ENCODE results near the gene RAP1GAP2.

- TF ChIP-seq CTCF (tag by site-specific recombination; IDR thresholded peaks at IDR 0.05) (no peak), ZNF324 (tag by site-specific recombination; IDR thresholded peaks at IDR 0.05) (no peak), ZNF302 (tag by site-specific recombination; IDR thresholded peaks at IDR 0.05; ENCODE audit: low read depth) (no peak), ZNF274 (IDR thresholded peaks at IDR 0.05; ENCODE audit: low read length) (no peak), ZNF274 (tag by site-specific recombination; IDR thresholded peaks at IDR 0.05; ENCODE audit: borderline replicate concordance) (no peak)
- TF ChIP-seq, protein P1, sequence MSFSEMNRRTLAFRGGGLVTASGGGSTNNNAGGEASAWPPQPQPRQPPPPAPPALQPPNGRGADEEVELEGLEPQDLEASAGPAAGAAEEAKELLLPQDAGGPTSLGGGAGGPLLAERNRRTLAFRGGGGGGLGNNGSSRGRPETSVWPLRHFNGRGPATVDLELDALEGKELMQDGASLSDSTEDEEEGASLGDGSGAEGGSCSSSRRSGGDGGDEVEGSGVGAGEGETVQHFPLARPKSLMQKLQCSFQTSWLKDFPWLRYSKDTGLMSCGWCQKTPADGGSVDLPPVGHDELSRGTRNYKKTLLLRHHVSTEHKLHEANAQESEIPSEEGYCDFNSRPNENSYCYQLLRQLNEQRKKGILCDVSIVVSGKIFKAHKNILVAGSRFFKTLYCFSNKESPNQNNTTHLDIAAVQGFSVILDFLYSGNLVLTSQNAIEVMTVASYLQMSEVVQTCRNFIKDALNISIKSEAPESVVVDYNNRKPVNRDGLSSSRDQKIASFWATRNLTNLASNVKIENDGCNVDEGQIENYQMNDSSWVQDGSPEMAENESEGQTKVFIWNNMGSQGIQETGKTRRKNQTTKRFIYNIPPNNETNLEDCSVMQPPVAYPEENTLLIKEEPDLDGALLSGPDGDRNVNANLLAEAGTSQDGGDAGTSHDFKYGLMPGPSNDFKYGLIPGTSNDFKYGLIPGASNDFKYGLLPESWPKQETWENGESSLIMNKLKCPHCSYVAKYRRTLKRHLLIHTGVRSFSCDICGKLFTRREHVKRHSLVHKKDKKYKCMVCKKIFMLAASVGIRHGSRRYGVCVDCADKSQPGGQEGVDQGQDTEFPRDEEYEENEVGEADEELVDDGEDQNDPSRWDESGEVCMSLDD (tag by site-specific recombination; IDR thresholded peaks at IDR 0.05), result no peak
- TF ChIP-seq, protein P2, sequence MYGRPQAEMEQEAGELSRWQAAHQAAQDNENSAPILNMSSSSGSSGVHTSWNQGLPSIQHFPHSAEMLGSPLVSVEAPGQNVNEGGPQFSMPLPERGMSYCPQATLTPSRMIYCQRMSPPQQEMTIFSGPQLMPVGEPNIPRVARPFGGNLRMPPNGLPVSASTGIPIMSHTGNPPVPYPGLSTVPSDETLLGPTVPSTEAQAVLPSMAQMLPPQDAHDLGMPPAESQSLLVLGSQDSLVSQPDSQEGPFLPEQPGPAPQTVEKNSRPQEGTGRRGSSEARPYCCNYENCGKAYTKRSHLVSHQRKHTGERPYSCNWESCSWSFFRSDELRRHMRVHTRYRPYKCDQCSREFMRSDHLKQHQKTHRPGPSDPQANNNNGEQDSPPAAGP (tag by site-specific recombination; IDR thresholded peaks at IDR 0.05), result no peak
- TF ChIP-seq, protein P3, sequence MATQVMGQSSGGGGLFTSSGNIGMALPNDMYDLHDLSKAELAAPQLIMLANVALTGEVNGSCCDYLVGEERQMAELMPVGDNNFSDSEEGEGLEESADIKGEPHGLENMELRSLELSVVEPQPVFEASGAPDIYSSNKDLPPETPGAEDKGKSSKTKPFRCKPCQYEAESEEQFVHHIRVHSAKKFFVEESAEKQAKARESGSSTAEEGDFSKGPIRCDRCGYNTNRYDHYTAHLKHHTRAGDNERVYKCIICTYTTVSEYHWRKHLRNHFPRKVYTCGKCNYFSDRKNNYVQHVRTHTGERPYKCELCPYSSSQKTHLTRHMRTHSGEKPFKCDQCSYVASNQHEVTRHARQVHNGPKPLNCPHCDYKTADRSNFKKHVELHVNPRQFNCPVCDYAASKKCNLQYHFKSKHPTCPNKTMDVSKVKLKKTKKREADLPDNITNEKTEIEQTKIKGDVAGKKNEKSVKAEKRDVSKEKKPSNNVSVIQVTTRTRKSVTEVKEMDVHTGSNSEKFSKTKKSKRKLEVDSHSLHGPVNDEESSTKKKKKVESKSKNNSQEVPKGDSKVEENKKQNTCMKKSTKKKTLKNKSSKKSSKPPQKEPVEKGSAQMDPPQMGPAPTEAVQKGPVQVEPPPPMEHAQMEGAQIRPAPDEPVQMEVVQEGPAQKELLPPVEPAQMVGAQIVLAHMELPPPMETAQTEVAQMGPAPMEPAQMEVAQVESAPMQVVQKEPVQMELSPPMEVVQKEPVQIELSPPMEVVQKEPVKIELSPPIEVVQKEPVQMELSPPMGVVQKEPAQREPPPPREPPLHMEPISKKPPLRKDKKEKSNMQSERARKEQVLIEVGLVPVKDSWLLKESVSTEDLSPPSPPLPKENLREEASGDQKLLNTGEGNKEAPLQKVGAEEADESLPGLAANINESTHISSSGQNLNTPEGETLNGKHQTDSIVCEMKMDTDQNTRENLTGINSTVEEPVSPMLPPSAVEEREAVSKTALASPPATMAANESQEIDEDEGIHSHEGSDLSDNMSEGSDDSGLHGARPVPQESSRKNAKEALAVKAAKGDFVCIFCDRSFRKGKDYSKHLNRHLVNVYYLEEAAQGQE (tag by site-specific recombination; IDR thresholded peaks at IDR 0.05), result no peak
- TF ChIP-seq, protein P4, sequence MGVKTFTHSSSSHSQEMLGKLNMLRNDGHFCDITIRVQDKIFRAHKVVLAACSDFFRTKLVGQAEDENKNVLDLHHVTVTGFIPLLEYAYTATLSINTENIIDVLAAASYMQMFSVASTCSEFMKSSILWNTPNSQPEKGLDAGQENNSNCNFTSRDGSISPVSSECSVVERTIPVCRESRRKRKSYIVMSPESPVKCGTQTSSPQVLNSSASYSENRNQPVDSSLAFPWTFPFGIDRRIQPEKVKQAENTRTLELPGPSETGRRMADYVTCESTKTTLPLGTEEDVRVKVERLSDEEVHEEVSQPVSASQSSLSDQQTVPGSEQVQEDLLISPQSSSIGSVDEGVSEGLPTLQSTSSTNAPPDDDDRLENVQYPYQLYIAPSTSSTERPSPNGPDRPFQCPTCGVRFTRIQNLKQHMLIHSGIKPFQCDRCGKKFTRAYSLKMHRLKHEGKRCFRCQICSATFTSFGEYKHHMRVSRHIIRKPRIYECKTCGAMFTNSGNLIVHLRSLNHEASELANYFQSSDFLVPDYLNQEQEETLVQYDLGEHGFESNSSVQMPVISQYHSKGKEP (tag by site-specific recombination; IDR thresholded peaks at IDR 0.05), result no peak
These were observed 140.6 kb downstream of the RAP1GAP2 start for GRCh38 chr17:2936771-2937321.
